GM18907 (cell line): ENCODE data around the gene ADAM23.
A peak's percentile ranks its signal among the peaks of the same experiment; 100 is the strongest.
"Not testable (repeated sequence)": the region's sequence is repeated elsewhere in the genome, so short reads cannot be mapped to it uniquely, and the experiment has no call there.

Experiments used
- ATAC-seq: cut with Tn5 transposase; IDR thresholded peaks from one replicate; pipeline ENCODE4 v1.9.1; 2021; ENCODE audit warnings: mild to moderate bottlenecking, moderate library complexity; ENCODE audit not compliant: unreplicated experiment

The ADAM23 gene, protein sequence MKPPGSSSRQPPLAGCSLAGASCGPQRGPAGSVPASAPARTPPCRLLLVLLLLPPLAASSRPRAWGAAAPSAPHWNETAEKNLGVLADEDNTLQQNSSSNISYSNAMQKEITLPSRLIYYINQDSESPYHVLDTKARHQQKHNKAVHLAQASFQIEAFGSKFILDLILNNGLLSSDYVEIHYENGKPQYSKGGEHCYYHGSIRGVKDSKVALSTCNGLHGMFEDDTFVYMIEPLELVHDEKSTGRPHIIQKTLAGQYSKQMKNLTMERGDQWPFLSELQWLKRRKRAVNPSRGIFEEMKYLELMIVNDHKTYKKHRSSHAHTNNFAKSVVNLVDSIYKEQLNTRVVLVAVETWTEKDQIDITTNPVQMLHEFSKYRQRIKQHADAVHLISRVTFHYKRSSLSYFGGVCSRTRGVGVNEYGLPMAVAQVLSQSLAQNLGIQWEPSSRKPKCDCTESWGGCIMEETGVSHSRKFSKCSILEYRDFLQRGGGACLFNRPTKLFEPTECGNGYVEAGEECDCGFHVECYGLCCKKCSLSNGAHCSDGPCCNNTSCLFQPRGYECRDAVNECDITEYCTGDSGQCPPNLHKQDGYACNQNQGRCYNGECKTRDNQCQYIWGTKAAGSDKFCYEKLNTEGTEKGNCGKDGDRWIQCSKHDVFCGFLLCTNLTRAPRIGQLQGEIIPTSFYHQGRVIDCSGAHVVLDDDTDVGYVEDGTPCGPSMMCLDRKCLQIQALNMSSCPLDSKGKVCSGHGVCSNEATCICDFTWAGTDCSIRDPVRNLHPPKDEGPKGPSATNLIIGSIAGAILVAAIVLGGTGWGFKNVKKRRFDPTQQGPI

DNA sequence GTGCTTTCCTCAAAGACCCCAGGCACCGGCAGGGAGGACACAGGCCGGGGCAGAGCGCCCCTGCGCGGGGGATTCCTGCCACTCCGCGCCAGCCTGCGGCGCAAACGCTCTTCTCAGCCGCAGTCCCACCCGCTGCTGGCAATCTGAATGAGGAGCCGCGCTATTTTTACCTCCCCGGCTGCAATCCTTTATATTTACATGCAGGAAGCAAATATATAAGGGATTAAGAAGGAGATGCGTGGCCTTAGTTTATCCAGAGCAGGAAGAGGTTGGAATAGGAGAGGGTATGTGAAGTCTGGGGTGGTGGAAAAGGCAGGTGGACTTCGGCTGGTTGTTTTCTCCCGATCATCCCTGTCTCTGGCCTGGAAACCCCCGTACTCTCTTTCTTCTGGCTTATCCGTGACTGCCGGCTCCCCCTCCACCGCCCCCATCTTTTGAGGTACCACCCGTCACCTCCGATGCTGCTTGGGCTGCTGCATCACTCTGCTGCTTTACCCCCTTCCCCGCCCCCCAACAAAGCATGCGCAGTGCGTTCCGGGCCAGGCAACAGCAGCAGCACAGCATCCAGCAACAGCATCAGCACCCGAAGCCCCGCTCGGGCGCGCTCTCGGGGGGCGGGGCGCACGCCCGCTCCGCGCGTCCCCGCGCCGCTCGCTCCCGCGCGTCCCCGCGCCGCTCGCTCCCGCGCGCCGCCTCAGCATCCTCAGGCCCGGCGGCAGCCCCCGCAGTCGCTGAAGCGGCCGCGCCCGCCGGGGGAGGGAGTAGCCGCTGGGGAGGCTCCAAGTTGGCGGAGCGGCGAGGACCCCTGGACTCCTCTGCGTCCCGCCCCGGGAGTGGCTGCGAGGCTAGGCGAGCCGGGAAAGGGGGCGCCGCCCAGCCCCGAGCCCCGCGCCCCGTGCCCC, at the start of gene ADAM23:
TSS of gene ADAM23 (plus strand) at position 700 of the 902 bp plus-strand sequence. CDS start 335 bp downstream, outside the sequence.
- peak; percentile 49 for ATAC-seq

DNA sequence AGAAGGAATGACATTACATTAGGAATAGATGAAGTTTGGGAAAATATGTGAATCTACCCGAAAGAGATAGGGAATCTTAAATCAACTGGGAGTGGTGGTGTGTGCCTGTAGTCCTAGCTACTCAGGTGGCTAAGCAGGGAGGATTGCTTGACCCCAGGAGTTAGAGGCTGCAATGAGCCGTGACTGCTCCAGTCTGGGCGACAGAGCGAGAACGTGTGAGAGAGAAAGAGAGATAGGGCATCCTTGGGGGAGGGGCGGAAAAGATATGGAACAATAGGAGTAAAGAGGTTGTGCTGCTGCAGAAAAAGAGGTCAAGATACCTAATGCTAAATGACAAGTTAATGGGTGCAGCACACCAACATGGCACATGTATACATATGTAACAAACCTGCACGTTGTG, 47.1 kb upstream of the ADAM23 start:
- ATAC-seq, result no peak

DNA sequence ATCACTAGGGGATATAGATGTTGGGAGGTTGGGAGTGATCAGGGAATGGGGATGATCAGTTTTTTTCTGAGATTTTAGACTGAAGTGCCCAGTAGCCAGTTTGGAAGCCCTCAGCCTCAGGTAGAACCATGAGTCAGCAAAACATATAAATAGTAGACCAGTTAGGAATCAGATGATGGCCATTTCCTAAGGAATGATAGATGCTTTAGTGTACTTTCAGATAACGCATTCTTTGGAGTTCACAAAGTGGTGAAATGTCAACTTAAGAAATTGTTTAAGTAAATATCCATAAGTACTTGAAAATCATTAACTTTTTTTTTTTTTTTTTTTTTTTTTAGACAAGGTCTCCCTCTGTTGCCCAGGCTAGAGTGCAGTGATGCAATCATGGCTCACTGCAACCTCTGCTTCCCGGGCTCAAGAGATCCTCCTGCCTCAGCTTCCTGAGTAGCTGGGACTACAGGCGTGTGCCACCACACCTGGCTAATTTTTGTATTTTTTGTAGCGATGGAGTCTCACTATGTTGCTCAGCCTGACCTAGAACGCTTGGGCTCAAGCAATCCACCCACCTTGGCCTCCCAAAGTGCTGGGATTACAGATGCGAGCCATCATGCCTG, 40.3 kb upstream of the ADAM23 start:
- ATAC-seq, result not testable (repeated sequence)

DNA sequence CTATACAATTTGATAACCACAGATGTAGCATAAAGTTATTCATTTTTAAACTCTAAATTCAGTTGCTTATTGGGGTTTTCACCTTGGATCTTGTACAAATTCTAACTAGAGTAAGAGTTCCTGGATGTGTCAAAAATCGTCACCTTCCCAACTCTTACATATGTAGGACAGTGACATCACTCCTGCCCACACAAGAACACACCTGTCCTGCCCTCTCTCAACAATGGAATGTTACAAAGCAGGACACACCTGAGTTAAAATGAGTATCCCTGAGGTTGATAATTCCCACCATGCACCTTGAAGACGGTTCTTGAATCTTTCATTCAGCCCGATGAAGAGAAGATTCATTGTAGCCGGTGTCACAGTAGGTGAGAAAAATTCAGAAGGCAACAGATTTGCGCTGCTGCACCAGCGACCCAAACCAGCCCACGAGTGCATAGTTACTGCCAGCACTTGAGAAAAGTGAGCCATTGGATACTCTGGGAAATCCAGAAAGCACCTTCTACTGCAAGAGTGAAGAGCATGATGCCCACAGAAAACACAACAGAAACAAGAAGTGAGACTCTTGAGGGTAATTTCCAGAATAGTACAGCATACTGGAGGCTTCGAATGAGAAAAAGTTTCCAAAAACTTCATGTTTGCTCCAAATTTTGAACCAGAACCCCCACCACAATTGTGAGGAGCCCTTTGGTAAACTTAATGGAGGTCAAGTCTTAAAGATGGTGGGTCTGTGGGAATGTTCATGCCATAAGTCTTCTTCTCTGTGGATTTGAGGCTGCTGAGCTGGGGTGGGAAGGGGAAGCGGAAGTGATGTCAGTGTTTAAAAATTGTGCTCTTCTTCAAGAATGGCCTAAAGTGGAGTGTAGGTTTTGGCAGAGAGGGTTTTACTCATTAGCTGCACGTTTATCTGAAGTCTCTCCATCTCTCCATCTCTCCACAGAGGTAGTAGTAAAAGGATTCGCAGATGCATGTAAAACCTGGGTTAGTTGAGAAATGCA, 34.7 kb upstream of the ADAM23 start:
- ATAC-seq, result peak; percentile 84

DNA sequence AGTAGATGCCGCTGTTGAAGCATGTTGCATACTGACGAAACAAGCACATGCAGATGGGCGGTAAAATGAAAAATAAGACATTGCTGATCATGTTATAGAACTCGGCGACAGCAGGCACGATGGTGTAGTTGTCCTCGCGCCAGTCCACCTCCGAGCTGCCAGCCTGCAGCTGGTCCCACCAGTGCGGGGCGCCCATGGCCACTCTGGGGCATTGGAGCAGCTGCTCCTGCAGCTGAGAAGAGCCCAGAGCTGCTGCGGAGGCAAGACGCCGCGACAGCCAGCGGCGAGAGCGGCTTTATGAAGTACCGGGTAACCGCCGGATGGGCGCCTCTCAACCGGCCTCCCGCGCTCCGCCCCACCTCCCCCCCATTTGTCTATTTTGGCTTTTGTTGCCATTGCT, 32.6 kb upstream of the ADAM23 start:
- ATAC-seq, result no peak

DNA sequence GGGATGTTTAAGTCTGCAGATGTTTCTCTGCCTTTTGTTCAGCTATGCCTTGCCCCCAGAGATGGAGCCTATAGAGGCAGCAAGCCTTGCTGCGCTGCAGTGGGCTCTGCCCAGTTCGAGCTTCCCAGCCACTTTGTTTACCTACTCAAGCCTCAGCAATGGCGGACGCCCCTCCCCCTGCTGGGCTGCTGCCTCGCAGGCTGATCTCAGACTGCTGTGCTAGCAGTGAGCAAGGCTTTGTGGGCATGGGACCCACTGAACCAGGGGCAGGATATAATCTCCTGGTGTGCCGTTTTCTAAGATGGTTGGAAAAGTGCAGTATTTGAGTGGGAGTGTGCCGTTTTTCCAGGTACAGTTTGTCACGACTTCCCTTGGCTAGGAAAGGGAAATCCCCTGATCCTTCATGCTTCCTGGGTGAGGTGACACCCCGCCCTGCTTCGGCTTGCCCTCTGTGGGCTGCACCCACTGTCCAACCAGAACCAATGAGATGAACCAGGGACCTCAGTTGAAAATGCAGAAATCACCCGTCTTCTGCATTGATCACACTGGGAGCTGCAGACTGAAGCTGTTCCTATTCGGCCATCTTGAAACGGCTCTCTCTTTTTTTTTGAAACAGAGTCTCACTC, 27.6 kb upstream of the ADAM23 start:
- ATAC-seq, result no peak

DNA sequence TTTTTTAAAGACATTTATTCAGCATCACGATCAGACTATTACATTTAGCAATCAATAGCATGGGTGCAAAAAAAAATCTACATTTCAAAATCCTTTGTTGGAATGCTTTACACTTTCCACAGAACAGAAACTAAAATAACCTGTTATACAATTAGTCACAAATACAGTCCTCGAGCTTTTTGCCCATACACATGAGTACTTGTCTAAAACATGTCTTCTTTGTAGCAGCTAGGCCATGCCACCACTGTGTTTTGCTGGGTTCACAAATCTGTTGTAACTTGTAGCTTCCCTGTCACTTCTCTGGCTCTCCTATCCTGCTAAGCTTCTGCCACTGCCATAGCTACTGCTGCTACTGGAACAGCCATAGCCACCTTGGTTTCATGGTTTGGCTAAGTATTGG, 24.4 kb upstream of the ADAM23 start:
- ATAC-seq, result no peak

DNA sequence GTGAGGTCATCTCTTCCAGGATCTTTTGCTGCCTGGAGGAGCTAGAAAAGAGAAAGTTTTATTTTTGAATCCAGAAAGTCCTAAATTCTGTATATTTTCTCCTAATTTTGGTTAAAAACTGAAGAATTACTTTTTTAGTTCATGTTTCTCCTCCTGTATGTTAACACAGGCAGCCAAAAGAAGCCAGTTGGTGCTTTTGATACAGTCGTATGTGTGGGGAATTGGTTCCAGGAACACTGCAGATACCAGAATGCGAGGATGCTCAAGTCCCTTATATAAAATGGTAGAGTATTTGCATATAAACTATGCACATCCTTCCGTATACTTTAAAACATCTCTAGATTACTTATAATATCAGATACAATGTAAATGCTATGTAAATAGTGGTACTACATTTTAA, 22.6 kb upstream of the ADAM23 start:
- no peak for ATAC-seq

DNA sequence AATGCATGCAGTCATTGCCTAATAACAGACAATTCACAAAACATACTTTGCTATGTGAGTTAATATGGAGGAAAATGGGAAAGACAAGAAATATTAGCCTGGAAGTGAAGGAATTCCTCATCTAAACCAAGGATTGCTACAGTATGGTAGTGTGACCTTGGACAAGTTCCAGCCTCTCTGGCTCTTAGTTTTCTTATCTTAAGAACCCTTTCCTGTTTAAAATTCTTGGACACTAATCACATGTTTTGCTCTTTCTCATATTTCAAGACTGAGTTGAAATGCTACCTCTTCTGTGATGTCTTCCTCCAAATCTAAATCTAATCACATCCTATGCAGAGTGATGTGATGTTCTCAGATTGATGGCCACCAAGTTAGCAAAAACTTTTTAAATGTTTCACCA, 20.8 kb upstream of the ADAM23 start:
- no peak for ATAC-seq

DNA sequence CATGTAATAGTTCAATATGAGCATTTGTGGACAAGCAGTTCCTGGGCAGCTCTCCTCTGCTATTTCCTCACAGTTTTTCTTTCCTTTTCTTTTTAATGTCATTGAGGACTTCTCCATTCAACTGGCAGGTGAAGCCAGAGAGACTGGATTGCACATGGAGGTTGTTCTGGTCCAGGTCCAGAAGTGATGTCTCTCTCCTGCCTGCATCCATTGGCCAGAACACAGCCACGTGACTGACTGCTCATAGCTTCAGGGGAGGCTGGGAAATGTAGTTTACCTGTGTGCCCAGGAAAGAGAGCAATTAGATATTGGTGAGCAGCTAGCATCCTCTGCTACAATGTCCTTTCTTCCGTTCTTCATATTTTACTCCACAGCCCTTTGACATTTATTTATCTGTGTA, 20.2 kb upstream of the ADAM23 start:
- ATAC-seq, result no peak

DNA sequence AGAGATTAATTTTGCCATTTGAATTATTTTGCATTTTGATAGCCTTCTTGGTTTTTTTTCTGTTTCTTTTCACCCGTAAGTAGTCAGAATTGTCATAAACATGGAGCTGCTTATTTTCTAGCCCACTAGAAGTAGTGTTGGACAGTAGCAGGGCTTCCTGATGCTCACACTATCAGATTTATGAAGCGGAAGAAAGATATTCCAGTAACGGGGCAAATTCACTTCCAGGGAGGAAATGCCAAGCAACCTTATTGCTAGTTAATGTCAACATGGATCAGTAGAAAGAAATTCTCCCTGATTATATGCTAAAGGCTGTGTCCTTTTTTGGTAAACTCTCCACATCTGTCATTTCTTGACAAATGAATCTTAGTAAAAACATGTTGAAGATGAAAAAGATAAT, 19.2 kb upstream of the ADAM23 start:
- ATAC-seq, result no peak

DNA sequence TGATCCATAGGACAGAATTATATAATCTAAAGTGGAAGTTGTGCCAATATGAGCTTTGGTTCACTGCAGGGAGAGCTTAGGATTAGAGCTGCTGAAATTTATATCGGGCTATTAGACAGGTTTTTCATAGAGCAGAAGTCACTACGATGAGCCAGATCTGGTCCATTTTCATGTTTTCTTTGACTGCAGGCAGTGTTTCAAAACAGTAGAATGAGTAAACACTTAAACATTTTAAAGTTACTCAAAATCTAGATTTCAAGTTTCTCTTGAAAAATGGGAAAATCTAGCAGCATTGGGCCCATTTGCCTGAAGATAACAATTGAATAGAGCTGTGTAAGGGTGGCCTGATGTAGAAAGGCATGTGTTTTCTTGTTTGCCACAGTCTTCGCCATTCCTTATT, 14.5 kb upstream of the ADAM23 start:
- no peak for ATAC-seq

DNA sequence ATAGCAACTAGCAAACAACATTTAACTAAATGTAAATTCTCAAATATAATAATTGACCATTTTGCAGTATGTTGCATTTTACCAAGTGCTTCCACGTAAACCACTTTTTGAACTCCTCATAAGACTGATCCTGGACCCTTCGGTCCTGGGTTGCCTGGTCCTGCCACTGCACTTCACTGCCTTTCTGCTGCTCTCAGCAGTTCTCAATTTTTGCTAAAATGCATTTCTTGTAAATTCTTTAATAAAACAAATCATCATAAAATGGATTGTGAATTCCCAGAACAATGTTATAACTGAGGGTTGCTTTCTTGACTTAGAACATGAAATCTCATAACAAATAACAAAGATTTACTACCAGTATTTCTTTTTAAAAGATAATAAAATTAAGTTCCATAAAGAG, 12.9 kb upstream of the ADAM23 start:
- no peak for ATAC-seq

DNA sequence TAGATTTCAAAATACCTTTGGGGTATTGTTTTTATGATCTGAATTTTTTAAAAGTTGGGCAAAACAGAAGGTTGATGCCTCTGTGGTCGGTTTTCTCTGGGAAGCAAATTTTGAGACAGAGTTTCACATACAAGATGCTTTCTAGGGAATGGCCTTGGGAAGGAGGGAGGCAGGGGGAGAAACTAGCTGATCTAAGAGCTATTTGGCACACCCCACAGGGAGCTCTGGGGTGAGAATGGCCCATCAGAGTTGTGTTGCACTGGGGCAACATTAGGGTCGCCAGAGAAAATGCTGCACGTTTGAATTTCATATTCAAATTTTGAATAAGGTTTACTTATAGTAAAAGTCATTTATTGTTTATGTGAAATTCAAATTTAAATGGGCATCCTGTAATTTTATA, 11.9 kb upstream of the ADAM23 start:
- no peak for ATAC-seq

DNA sequence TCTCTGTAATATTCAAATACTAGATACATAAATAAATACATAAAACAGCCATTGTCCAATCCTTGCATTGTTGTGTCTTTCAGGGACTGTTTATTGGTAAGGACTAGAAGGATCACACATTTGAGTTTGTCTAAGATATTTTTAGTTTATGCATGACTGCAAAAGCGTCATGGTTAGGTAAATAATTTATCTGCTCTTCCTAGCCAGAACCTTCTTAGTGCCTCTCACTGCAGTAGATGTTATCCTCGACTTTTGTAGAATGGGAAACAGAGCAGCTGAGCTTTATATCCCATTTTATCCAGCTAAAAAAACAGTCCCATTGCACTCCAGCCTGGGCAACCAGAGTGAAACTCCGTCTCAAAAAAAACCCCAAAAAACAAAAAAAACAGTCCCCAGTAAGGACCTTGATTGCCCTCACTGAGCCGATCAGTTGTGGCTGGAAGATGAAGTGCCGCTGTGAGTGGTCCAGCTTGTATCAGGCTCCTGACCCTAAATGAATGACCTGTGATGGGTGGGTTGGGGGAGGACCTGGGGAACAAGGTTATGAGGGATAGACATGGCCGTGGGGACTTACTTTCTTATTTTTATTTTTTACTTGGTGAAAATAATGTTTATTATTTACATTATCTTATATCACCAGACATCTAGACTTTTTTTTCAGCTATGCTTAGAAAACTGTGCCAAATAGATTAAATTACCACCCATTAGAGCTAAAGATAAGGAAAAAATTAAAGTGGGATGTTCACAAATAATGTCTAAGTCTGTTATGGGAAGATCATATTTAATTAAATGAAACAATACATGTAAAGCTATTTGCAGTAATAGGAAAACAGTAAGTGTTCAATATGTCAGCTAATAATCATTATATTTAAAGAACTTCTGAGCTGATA, 10.9 kb upstream of the ADAM23 start:
- ATAC-seq, result no peak

DNA sequence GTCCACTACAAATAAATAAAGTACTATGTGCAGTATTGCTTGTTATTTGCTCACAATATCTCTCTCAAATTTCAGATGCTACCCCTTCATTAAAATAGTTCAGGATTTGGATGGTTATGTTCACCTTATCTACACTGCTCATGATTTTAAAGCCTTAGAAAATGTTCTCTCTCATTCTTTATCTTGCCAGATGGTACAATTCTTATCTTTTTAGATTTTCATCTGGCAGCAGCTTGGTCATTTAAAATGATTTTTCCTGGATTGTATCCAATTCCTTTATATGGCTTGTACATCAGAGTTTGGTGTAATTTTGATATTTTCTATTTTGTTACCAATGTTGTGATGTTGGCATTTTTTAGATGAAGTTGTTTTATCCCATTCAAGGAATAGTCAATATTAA, 10.1 kb upstream of the ADAM23 start:
- no peak for ATAC-seq

DNA sequence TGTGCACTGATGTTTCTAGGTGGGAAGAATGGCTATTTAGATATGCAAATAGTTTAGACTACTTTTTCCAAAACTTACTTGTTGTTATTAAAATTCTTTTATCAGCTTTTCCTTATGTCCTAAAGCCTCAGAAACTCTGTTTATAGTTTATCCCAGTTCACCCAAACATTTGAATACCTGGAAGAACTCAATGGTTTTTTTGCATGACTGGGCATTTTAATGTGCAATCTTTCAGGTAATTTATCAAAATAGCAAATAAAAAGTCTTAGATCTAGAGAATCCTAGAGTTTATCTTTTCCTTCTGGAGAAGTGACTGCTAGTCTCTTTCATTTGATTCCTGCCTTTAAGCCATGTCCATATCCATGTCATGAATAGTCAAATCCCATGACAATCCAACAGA, 9.6 kb upstream of the ADAM23 start:
- no peak for ATAC-seq

DNA sequence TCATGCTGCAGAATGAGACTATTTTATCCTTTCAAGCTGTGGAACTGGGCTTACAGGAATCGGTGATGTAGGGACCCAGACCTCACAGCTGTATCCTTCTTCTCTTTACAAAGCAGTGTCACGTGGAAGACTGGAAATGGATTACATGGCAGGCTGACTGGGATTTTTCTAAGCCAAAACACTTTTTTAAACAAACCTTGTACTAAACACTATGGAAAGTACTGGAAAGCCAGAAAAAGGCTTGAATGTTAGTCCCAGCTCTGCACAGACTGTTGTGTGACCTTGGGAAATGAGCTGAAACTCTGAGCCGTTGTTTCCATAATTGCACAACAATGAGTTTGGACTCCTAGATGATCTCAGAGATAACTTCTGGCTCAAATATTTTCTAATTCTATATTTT, 7.6 kb upstream of the ADAM23 start:
- no peak for ATAC-seq
